CD4-positive, alpha-beta T cell treated with Interferon alpha-2 for 1 hour (primary cell): ENCODE measurements around the gene JMJD1C.
A peak's percentile ranks its signal among the peaks of the same experiment; 100 is the strongest.

ENCODE experiments used
- DNase-seq, 2 donors: peaks; one replicate each; pipeline ENCODE4 v3.0.0-alpha.2; 2020 to 2022

JMJD1C gene

DNA sequence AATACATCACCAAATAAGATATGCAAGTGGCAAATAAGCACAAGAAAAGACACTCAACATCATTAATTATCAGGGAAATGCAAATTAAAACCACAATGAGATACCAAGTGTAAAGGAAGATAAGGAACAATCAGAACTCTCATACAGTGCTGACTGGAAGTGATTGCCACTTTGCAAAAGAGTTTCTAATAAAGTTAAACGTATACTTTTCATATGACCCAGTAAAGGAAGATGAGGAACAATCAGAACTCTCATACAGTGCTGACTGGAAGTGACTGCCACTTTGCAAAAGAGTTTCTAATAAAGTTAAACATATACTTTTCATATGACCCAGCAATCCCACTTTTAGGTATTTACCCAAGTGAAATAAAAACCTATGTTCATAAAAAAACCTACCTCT is 12.2 kb upstream of the JMJD1C start:
- DNase-seq = no peak

DNA sequence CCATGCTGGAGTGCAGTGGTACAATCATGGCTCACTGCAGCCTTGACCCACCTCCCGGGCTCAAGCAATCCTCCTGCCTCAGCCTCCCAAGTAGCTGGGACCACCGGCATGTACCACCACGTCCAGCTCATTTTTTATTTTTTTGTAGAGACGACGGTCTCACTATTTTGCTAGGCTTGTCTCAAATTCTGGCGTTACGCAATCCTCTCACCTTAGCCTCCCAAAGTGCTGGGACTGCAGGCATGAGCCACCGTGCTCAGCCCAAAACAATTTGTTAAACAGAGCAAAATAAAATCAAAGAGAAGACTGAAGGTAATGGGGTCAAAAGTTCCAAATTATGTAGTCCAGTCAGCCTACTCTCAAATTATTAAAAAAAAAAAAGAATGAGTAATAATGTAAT is 8.7 kb upstream of the JMJD1C start:
- DNase-seq = no peak

DNA sequence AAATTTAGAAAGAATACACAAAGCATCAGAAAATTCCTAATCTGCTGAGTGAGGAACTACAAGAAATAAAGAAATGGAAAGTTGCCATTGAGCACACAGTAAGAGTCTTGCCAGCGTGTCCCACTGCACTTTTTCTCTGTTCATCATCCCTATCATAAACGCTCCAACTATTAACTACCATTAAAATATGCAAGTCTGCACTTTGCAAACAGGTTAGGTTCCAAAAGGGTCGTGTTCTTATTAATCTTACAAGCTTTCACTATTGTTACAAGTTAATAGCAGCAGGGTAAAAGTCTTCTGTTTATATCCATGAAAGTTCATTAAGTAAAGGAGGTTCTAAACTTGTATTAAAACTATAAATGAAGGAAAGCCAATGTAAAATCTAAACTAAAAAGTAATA is 5.2 kb upstream of the JMJD1C start:
- DNase-seq = no peak

DNA sequence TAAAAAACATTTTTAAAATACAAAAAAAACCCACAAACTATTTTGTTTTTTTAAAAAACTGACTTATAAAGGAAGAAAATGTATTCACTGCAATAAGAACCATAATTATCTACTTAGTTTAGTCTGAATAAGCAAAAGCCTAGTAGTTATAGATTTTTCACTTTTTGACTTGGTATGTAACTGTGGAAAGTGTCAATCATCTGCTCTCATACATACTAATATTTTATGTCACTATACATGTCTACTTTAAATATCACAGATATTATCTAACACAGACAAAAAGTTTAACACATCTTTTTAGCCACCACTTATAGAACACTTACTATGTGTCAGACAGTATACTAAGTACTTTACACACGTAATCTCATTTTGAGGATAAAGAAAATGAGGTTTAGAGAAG is 3.2 kb upstream of the JMJD1C start:
- no peak for DNase-seq

DNA sequence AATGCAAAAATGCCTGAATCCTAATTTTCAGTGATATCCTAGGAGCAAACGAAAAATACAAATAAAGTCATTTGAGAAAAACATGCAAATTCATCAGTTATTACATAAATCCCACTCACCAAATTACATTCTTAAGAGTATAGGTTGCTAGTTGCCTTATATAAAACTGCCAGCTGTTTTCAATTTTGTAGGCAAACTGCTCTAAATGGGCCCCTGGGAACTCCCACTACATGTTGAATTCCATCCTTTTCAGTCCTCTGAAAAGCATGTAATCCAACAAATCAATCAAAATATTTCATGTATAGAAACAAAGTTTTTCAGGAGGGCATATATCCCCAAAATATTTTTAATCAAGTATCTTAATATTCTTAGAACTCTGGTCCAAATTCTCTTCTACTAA is 2.1 kb upstream of the JMJD1C start:
- no peak for DNase-seq

DNA sequence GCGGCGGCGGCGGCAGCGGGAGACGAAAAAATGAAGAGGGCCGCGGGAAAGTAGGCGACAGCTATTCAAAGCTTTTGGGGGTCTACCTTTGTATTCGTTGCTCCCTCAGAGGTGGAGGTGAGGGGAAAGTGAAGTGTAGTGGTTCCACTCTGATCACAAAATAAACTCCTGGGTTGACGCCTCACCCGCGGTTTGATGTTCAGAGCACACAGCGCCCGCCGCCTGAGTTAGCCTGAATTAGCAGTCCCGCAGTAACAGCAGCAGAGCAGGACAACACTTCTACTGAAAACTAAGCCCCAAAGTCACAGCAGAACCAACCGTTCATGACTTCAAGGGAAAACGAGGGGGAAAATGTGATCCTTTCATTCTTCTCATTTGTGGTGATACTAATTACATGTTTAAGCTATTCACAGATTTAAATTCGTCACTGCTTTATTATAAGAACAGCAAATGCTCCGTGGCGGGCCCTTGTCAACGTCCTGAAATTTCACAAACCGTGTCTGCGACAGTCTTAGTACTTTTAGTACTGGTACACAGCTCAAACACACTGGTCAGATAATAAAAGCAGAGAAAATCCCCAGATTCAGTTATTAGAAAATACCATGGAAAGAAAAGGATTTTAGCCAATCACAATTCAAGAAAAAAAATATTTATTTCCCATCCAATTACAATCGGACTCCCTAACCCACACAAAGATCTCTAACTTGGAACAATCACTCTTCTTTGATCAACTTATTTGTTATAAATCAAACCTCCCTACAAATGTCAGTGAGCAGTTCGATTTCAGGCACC is 563 bp upstream of the JMJD1C start:
- peak; percentile 32 to 45 for DNase-seq

DNA sequence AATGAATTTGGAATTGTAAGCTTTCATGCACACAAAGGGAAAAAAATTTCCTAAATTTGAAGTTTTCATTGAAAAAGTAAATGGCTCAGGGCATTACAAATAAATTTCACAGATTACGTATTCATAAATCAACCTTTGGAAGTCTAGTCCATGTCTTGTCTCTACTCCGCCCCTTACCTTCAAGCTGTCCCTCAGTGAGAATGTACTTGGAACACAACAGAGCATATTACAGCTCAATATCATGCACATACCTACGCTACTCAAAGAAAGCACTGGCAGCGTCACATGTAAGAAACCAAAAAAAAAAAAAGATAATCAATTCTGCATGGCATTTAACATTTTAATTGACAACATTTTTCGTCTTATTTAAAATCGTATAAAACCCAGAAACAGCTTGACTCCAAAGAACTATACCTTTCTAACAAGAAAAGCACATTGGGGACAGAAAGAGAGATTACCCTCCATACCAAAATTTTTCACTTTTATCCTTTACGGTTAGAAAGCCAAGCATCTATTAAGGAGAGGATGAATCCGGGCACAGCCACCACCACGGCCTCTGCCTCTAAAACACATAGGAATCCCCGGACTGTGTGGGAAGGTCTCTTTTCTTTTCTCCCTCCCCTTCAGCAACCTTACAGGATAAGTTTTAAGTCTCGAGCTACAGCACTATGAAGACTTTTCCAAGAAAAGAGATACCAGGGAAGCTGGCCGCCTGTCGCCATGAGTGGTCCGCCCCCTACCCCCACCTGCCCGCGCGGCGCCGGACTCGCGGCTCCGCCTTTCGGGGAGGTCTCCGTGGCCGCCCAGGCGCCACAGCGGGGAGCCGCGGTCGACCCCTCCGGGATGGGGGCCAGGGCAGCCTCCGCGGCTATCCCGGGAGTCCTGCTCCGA is 1.1 kb downstream of the JMJD1C start:
- DNase-seq = peak in 1 of 2 donors; percentile 12

DNA sequence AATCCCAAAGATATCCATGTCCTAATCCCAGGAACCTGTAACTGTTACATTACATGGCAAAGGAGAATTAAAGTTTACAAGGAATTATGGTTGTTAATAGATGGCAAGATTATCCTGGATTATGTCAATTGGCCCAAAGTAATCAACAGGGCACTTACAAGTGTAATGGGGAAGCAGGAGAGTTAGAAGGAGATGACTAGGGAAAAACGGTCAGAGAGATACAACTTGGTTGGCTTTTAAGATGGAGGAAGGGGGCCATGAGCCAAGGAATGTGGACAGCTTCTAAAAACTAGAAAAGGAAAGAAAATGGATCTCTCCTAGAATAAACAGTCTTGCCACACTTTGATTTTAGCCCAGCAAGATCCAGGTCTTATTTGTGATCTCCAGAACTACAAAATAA is 3.3 kb downstream of the JMJD1C start:
- no peak for DNase-seq

DNA sequence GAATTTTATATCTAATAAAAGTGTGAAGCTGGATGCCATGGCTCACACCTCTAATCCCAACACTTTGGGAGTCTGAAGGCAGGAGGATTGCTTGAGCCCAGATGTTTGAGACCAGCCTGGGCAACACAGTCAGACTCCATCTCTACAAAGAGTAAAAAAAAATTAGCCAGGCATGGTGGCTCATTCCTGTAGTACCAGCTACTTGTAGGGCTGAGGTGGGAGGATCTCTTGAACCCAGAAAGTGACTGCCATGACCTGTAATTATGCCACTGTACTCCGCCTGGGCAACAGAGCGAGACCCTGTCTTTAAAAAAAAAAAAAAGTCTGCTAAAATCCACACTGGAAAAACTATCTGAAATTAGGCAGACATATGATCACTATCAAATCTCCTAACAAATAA is 7.6 kb downstream of the JMJD1C start:
- no peak for DNase-seq

DNA sequence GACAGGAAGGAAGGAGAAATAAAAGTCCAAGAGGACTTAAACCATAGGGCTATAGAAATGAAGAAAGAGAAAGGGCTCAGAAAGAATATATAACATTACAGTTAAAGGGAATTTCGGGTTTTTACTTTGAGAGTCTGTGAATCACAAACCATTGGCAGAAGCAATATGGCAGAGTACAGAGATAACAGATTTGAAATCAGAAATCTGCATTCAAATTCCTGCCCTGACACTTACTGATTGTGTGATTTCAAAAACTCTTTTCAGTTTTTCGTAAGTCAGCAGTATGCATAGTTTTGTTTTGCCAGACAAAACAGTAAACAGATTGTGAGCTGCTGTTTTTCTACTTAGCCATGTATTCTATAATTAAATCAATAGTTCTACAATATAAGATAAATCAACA is 8.2 kb downstream of the JMJD1C start:
- no peak for DNase-seq

DNA sequence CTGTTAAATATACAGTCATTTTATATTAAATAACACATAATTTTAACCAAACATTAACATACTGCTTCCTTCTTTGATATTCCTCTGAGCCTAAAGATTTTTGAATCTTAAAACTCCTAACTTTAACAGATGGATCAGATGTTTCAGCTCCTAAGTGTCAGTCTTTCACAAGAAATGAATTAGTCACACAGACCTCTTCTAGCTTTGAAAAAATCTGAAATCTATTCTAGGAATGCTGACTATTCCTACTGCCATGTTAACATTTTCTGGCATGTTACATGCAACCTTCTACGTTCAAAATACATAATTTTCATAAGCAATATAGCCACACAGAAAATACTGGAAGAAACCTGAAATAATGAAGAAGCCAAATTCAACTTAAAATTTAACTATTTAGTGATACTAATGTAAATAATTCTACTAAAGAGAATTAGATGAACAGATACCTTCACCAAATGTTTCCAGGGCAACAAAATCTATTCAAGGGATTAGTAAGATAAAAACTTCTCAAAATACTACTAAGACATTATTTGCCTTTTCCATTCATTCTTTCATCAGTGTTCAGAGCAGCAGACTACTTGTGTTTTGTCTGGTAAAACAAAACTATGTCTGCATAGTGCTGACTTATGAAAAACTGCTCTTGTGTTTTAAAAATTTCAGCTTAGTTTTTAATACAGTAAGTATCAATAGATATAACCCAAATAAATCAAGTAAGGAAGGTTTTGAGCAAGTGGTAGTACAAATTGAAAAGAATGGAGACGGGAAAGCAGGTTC is 9.2 kb downstream of the JMJD1C start:
- DNase-seq = no peak

DNA sequence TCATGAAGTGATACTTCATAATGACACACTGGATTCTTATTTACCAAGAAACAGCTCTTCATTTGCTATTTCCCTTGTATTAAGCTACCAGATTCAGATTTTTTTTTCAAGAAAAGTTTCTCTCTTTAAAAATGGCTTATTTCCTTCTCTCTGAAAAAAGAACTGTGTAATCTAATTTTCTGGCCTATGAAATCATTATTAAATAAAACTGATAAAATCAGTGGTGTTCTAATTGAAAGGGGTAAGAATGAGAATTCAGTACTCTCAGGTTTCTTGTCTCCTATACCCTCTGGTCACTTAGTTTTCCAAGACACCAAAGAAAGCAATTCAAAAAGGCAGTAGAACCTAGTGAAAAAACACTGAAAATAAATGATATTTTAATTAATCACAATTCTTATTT is 10.3 kb downstream of the JMJD1C start:
- DNase-seq = no peak

DNA sequence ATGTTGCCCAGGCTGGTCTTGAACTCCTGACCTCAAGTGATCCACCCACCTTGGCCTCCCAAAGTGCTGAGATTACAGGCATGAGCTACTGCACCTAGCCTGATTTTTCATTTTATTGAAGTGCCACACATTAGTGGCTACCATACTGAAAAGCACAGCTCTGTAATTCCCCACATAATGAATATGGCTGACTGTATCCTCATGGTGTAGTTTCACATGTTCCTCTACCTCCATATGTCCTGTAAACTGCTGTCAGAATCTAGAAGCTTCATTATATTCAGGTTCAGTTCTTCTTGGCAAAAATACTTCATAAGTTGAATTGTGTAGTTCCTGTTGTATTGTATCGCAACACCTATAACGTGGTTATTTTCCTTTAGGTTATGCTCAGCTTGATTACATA is 11.1 kb downstream of the JMJD1C start:
- DNase-seq = no peak

DNA sequence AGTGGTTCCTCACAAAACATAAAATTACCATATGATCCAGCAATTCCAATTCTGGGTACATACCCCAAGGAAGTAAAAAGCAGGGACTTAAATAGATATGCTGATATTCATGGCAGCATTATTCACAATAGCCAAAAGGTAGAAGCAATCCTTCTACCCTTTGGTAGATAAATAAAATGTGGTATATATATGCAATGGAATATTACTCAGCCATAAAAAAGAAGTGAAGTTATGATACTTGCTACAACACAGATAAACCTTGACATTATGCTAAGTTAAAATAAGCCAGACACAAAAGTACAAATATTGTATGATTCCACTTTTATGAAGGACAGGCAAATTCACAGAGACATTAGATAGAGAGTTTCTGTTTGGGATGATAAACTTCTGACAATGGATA is 13.3 kb downstream of the JMJD1C start:
- no peak for DNase-seq

DNA sequence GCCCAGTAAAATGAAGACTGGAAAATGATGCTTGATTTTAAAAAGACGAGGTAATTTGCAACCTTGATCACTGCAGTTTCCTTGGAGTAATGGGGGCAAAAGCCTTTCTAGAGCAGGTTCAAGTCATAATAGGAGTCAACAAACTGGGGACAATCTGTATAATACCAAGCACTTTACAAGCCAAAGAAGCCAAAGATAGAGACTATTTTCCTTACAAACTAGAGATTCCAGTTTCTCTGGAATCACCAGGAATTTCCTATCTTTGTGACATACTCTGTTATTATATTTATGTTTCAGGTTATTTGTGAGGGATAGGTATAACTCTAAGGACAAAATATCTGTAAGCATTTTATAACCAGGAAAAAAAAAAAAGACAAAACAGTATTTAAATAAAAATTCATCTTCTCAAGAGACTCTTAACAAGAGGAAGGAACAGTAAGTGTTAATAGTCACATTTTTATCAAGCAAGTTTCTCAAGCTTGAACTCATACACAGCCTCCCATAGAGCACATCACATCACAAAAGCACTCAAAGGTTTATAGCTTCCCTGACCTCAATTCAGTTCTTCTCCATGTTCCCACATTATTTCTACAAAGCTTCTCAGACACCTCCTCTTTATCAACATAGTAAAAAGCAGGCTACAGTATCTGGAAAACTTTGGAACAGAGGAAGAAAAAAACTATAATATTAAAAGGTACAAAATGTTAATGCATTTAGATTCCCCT is 18.9 kb downstream of the JMJD1C start:
- no peak for DNase-seq

DNA sequence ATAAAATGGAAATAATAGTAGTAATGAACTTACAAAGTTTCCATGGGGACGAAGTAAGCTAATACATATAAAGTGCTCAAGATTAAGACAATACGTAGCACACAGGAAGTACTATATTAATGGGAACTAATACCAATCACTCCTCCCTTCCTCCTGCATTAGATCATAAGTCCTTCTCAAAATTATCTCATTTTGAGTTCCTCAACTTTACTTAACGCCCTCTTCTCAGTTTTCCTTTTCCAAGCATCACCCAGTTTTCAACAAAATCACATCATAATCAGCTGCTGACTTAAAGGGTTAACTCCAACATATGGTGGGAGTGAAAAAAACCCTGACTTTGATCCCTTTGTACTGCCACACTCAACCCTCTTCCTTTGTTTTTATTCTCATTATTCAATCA is 24.4 kb downstream of the JMJD1C start:
- no peak for DNase-seq

DNA sequence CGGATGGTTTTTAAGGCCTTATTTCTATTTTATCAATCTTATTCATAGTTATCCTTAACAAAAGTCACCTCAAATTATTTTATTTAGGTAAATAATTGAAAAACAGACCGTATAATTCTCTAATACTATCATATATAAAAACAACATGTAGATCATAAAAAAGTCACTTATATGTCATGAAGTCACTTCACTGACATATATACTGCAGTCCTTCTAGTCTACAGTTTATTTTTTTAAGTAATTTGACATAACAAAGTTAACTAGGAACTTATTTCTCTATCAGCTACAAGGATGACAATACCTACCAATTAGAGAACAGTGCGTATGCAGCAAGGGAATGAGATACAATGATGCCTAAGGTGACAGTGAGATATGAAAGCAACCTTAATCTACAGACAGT is 26.2 kb downstream of the JMJD1C start:
- no peak for DNase-seq

DNA sequence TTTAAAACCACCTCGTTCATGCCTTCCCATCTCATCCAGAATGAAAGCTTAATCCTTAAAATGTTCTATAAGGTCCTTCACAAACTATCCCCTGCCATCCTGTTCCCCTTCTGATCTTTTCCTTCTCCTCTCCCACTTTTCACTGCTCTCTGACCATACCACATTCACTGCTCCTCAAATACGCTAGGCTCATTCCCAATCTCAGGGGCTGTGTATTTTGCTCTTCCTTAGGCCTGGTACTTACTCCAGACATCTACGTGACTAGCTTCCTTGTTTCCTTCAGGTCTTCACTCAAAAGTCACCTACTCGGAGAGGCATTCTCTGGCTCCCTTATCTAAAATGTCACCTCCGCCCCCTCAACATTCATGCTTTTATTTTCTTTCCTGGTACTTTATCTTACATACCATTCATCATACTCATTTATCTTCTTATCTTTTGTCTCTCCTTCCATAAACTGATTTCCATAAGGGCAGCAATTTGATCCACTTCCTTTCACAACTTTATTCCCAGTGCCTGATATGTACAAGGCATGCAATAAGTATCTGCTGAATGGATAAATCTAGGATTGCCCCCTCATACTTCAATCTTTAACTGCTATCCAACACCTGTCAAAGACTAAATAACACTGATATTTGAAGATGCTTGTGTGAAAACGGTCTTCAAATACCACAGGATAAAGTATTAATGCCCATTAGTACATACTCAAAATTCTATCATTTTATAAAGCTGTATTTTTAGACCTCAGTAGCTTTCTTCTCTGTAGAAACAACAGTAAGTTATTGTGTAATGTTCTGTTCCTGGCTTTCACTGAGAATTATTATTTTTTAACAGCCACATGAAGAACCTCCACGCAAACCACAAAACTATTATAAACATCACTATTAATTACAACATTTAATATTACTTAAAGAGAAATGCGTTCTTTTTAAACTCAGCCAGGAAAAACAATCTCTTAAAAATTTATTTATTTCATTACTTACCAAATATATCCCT is 27.0 kb downstream of the JMJD1C start:
- DNase-seq = no peak

DNA sequence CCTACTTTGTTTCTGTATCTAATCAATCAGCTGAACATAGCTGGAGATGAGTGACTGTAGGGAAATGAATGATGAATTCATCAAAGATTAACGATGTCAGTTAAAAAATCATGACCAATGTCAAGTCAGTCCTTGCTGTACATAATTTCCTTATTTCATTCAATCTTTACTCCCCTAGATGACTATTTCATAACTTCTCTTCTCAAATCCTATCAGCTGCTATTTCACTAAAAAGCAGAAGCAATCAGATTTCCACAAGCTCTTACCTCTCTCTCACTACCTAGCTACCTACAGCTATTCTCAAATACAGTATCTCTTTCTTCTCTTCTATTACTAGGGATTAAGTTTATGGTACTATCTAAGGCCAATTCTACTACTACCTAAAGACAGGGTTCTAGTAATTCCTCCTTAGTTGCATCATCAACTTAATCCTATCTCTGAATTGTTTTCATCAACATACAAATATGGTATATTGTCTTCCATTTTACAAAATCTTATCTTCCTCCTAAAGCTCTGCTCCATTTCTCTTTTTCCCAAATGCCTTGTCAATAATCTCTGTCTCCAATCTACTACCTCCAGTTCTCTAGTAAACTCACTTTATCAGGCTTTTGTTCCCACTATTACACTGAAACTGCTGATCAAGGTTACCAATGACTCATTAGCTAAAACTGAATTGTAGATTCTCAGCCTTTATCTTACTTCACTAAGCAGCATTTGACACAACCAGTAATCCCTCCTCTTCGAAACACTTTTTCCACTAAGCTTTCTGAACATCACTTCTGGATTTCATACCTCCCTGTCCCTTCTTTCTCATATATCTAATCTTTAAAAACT is 28.4 kb downstream of the JMJD1C start:
- DNase-seq = no peak

DNA sequence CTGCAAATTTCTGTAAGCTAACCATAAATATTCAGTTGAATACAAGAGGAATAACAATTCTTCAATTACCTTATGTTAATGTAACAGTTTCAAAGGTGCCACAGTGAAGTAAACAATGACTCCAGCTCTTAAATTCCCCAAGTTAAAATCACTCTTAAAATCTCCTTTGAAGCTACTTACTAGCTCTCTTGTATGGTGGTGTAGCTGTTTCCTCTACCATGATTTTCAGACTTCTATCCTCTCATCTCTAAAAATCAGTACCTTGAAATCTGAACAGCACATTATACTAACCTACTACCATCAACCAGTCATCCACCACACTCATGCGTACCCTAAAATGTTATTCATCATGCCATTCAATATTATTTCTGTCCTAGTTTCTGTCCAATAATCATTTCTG is 29.6 kb downstream of the JMJD1C start:
- DNase-seq = no peak
